GM19468 (cell line): ENCODE data around the gene SMIM13.
"Not testable (repeated sequence)": the region's sequence is repeated elsewhere in the genome, so short reads cannot be mapped to it uniquely, and the experiment has no call there.

Source experiments
- ATAC-seq: cut with Tn5 transposase; IDR thresholded peaks from one replicate; pipeline ENCODE4 v1.9.1; 2021; ENCODE audit warnings: mild to moderate bottlenecking, moderate library complexity, moderate number of reproducible peaks; ENCODE audit not compliant: unreplicated experiment; ENCODE audit errors: extremely low read depth

Gene SMIM13

GRCh38 chr6:11115808-11116536 is 22.3 kb downstream of the SMIM13 start:
- not testable (repeated sequence) for ATAC-seq

GRCh38 chr6:11120271-11121005 is 26.8 kb downstream of the SMIM13 start:
- no peak for ATAC-seq

- no peak for ATAC-seq
These were observed 28.2 kb downstream of the SMIM13 start for GRCh38 chr6:11121851-11122250.

GRCh38 chr6:11122380-11122779 is 28.7 kb downstream of the SMIM13 start:
- ATAC-seq = no peak

- no peak for ATAC-seq
These were observed 30.3 kb downstream of the SMIM13 start for GRCh38 chr6:11123978-11124377.

GRCh38 chr6:11126876-11127275 is 33.2 kb downstream of the SMIM13 start:
- ATAC-seq = no peak

- no peak for ATAC-seq
These were observed 35.0 kb downstream of the SMIM13 start for GRCh38 chr6:11128608-11129007.

- no peak for ATAC-seq
These were observed 36.4 kb downstream of the SMIM13 start for GRCh38 chr6:11129908-11130565.

- no peak for ATAC-seq
These were observed 37.0 kb downstream of the SMIM13 start for GRCh38 chr6:11130605-11131004.

- ATAC-seq = no peak
These were observed 38.7 kb downstream of the SMIM13 start for GRCh38 chr6:11132194-11132888.

- no peak for ATAC-seq
These were observed 39.6 kb downstream of the SMIM13 start for GRCh38 chr6:11133281-11133680.

- no peak for ATAC-seq
These were observed 43.2 kb downstream of the SMIM13 start for GRCh38 chr6:11136809-11137208.

GRCh38 chr6:11139051-11139960 is 45.7 kb downstream of the SMIM13 start:
- ATAC-seq = no peak

GRCh38 chr6:11140056-11140455 is 46.4 kb downstream of the SMIM13 start:
- no peak for ATAC-seq

GRCh38 chr6:11141295-11141694 is 47.7 kb downstream of the SMIM13 start:
- ATAC-seq = no peak

- ATAC-seq = no peak
These were observed 48.8 kb downstream of the SMIM13 start for GRCh38 chr6:11142296-11143027.

GRCh38 chr6:11143394-11144371 is 50.0 kb downstream of the SMIM13 start:
- no peak for ATAC-seq

GRCh38 chr6:11144393-11144851 is 50.8 kb downstream of the SMIM13 start:
- ATAC-seq = no peak
